Skeletal muscle cell (primary cell): Measurements from ENCODE around the gene KLKB1.

Experiments
- DNase-seq: peaks from one replicate; pipeline ENCODE4 v3.0.0-alpha.2; 2010; ENCODE audit warnings: low read depth
- H3K4me3 ChIP-seq: 2 replicates; pipeline ENCODE4 v1.5.1; 2011; ENCODE audit warnings: low read depth, mild to moderate bottlenecking, control low read depth, low read length, moderate library complexity

Gene KLKB1

DNA sequence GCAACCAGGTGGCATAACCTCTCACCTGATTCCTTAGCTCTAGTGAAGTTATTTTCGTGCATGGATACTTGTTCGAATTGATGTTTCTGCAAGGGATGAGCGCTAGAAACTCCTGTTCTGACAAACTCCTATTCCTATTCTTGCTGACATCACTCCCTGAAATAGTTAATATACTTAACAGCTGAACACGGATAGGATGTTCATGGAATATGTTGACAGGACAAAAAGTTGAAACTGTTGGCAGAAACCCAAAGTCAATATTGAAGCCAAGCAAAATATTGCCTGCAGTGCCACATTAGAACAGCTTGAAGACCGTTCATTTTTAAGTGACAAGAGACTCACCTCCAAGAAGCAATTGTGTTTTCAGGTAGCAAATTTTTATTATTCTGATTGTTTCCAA lies at the start of gene KLKB1:
KLKB1 (plus strand) TSS at position 287 of the 400 bp plus-strand sequence. CDS start 689 bp downstream, outside the sequence.
- H3K4me3 ChIP-seq: no peak within 1 kb of the TSS
- no peak for DNase-seq

DNA sequence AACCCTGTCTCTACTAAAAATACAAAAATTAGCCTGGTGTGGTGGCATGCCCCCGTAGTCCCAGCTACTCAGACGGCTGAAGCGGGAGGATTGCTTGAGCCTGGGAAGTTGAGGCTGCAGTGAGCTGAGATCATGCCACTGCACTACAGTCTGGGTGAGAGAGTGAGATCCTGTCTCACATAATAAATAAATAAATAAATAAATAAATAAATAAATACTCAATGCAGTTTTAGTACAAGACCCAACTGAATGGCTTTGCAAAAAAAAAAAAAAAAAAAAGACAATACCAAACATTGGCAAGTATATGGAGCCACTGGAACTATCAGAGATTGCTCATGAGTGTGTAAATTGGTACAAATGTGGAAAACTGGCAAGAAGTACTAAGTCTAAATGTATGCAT lies 39.2 kb upstream of the KLKB1 start:
- no peak for DNase-seq

DNA sequence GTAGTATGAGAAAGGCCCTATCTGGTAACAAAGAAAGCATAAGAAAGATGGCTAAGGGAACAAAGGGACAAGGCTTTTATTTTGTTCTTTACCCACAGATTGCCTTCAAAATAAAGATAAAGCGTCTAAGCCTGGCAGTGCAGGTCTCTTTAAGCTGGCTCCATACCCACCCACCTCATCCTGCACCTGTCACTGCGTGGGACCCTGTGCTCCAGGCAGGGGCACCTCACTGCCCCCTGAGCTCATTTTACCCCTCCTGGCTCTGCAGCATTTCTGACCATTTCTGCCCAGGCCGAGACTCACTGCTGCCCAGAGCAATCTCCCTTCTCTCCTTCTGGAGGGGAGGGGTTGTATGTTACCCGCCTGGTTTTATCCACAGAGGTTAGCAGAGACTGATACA lies 37.7 kb upstream of the KLKB1 start:
- no peak overlapping the region for H3K4me3 ChIP-seq
- DNase-seq: no peak

More for the DNA sequence above, 39.2 kb upstream of the KLKB1 start:
- H3K4me3 ChIP-seq: no peak overlapping the region

DNA sequence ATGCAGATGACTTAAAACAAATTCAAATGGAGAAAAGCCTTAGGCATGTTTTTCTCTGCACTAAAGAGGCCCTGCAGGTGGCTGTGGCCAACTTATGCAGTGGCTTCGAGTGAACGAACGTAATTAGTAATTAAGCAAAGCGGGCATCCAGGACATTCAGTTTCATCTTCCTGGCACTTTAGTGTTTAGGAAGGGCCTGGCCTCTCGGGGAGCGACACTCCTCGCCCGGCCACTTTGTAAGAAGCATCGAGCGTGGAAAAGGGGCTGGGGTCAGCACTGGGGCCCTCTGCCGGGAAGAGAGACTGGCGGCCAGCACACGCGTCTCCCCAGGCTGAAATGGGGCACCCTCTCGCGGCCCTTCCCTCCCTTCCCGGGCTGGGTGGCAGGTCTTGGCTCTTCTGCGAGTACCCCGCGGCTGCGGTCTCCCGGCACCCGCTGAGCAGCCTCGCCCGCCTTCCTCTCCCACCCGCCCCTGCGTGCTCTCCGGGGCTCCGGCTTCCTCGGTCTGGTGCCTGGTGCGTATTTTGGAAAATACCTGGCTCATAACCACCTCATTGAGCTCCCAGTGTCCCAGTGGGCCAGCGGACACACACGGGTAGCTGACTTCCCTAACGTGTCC lies 36.6 kb upstream of the KLKB1 start:
- no peak for DNase-seq

DNA sequence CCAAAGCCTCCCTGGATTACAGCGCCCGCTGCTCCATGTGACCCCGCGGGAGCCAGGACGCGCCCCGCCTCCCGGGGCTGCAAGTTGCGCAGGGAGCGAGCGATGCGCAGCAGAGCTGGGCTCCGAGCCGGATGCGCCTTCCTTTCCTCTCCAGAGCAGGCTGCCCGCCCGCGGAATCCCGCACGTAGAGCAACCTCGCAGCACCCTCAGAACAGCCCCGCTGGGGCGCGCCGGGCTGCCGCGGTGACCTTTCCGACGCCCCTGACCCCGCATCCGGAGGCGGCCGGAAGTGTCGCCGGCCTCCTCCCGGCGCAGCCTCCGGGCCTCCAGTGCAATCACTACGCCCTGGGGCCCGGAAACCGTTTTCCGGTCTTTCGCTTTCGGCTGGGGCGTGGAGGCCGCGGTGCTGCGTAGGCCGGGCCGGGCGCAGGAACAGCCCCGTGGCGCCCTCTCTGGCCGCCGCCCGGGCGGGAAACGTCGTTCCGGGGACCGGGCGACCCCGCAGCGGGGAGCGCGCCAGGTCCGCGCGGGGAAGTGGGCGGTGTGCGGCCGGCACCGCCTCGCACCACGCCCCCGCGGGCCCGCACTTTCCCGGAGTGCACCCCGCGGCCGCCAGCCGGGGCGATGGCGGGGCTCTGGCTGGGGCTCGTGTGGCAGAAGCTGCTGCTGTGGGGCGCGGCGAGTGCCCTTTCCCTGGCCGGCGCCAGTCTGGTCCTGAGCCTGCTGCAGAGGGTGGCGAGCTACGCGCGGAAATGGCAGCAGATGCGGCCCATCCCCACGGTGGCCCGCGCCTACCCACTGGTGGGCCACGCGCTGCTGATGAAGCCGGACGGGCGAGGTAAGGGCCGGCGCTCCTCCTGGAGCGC lies 35.9 kb upstream of the KLKB1 start, which contains the start of gene CYP4V2:
CYP4V2 (plus strand) TSS at position 368 of the 866 bp plus-strand sequence; CDS start at position 625, 257 bp downstream.
- H3K4me3 ChIP-seq: peak within 1 kb of the TSS; percentile 86
- DNase-seq: peak; percentile 29

More for the DNA sequence above, 36.6 kb upstream of the KLKB1 start:
- H3K4me3 ChIP-seq: peak overlapping the region; percentile 86

DNA sequence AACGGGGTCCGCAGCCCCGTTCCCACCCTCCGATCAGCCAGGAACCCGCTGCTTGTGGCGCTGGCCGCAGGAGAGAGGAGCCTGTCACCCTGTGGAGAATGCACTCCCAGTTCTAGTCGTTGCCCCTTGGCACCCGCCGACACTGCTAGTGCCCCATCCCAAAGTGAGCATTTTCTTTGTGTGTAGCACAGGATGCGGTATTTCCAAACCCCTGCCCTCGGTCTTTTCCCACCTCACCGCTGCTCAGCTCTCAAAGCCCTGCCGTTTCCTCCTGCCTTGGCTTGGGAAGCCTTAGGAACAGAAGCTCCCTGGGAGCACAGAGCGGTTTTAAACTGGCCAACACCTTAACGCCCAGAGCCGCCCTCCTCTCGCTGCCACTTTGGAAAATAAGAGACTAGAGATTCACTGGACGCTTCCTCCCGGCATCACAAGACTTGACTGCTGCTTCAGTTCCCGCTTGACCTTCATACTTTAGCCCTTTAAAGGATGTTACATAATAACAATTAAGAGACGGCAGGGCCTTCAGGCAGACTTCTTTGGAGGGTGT lies 35.2 kb upstream of the KLKB1 start:
- H3K4me3 ChIP-seq: peak overlapping the region; percentile 86
- no peak for DNase-seq

DNA sequence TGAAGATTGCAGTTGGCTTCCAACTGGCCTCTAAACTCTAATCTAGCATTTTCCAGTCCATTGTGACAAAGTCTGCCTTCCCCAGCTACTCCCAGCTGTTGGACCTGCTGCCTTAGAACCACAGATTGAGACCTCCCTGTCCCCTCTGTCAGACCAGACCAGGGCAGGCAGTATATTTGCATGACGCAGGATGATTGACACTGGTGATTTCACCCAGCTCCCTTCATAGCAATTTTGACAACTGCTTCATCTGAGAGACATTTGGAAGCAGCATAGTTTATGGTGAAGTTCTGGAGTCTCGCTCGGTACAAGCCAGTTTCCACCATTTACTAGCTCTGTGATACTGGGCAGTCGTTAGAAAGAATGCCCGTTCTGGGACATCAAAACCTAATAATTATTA lies 33.5 kb upstream of the KLKB1 start:
- no peak overlapping the region for H3K4me3 ChIP-seq
- DNase-seq: no peak

DNA sequence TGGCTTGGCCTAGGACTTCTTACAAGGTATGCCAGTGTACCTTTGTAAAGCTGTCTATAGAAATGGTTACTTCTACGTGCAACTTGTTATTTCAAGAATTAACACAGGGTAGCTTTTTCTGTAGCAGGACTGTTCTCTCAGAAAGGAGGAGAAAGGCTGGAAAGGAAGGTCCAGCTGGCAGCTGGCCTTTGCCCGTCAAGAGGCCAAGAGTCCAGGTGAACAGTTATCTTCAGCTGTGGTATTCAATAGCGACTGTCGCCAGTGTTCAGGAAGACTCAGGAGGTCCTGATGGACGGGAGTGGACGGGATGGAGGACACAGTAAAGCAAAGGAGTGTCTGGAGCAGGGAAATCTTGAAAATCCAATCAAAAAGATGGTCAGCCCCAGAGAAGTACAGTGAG lies 31.2 kb upstream of the KLKB1 start:
- no peak overlapping the region for H3K4me3 ChIP-seq
- DNase-seq: no peak

DNA sequence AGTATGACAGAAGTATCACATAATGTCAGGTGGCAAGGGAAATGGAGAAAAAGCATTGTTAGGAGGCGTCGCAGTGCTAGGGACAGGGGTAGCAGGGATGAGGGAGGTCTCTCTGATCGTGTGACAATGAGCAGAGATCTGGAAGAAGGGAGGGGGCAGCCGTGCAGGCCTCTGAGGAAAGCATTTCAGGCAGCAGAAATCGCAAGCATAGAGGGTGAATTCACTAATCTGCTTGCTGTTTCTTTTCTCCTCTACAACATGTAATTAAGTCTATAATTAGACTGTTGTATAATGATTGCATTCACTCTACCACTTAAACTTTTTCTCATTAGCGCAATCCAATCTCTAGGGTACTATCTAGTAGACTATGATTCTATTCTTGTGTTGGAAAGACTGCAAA lies 26.8 kb upstream of the KLKB1 start:
- no peak for DNase-seq

DNA sequence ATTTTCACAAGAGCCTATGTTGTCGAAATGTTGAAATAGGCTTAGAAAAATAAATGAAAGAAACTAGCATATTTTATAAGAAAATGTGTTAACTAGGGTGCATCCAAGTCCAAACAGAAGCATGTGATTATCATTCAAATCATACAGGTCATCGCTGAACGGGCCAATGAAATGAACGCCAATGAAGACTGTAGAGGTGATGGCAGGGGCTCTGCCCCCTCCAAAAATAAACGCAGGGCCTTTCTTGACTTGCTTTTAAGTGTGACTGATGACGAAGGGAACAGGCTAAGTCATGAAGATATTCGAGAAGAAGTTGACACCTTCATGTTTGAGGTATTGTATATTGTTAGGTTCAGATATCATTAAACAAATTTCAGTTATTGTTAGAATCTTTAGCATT lies 26.3 kb upstream of the KLKB1 start:
- no peak overlapping the region for H3K4me3 ChIP-seq
- DNase-seq: no peak

More for the DNA sequence above, 26.8 kb upstream of the KLKB1 start:
- no peak overlapping the region for H3K4me3 ChIP-seq

DNA sequence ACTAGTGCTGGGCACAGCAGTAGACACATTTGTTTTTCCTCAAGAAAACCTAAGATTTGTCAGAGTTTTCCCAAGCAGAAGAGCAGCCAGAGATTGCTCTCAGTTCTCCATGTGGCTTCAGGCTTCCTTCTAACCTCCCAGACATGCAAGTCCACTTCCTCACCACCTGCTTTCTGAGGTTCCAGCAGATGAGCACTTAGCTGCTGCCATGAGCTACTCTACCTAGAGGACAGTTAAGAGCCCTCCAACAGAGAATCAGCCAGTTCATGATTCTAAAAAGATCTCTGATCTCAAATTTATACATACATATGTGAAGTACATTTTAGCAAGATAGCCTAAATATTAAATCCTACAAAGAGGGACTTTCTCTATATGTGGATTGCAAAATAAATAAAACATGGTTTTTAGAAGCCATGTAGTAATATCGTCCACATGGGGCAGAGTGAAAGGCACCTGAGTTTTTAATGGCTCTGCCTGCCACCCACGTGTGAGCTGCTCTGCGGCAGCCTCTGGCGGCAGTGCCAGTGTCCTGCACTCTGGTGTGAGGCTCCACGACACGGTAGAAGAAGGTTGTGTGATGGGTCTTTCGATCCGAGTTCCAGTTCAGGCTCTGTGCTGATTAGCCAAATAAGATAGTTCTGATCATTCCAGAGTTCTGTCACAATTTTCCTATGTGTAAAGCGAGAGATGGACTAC lies 25.6 kb upstream of the KLKB1 start:
- H3K4me3 ChIP-seq: no peak overlapping the region
- DNase-seq: no peak

DNA sequence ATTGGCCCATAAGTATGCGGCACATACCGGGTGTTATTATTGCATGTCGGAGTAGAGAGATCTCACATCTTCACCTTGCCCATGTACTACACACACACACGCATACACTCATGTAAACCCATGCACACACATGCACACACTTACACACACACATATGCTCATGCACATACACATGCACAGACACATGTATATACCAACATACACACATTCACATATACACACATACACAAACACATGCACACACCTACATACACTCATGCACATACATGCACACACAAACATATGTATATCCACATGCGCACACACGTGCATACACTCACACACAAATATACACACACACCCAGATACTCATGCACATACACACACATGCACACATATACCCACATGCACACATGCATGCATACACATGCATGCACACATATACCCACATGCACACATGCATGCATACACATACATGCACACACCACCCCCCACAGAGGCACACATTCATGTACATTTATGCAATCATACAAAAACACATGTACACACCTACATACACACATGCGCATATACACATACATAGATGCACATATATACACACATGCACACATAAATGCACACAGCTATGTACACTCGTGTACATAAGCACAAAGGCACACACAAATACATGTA lies 24.7 kb upstream of the KLKB1 start:
- H3K4me3 ChIP-seq: no peak overlapping the region
- DNase-seq: no peak

DNA sequence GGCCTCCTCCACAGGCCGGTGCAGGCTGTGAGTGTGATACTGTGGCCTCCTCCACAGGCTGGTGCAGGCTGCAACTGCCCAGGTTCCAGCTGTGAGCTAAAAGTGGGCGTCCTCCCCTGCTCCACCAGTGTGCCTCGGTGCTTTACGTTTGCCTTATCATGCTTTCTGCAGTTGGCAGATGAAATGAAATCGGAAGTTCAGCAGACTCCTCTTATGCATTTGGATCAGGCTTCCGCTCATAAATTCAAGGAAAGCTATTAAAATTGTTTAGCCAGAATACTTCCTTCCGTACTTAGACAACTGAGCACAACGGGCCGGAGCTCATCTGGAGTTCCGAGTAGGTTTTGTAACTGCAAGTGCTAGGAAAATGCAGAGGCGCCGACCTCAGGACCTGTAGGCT lies 23.9 kb upstream of the KLKB1 start:
- no peak overlapping the region for H3K4me3 ChIP-seq
- no peak for DNase-seq

DNA sequence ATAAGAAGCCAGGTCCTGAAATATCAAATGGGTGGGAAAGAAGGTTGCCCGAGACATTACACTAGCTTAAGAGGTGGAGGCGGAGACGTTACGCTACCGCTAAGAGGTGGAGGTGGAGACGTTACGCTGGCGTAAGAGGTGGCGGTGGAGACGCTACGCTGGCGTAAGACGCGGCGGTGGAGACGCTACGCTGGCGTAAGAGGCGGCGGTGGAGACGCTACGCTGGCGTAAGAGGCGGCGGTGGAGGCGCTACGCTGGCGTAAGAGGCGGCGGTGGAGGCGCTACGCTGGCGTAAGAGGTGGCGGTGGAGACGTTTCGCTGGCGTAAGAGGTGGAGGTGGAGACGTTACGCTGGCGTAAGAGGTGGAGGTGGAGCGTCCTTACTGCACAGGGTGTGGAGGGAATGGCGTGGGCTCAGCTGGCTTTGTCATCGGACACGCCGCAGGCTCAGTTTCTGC lies 23.2 kb upstream of the KLKB1 start:
- DNase-seq: peak; percentile 31
- peak overlapping the region; percentile 43 for H3K4me3 ChIP-seq

DNA sequence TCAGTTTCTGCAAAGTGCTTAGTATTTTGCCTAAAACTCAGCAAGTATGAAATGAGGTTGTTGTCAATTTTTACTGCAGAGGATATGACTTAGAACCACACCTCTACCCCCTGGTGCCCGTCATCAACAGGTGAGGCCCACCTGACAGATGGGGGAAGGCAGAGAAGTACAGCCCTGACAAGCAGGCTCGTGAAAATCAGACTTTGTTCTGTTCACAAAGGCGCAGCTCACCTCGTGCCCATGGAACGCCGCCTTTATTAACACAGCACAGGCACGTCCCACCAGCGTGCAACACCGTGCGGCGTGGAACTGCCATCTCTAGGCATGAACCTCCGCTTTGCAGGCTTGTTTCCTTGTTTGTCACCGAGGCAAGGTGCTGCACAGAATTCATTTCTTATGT lies 22.6 kb upstream of the KLKB1 start:
- DNase-seq: no peak

DNA sequence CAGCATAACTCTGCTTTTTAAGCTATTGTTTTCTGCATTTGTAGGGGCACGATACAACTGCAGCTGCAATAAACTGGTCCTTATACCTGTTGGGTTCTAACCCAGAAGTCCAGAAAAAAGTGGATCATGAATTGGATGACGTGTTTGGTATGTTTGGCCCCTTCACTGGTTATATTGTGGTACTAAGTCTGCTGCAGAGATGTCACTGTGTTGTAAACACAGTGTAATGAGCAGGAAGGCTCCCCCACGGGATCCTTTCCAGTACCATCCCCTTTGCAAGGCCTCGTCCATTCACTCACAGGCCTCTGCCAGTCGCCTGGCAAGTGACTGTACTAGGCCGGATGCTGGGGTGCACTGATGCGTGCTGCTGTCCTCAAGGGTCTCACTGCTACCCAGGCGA lies 22.2 kb upstream of the KLKB1 start:
- no peak overlapping the region for H3K4me3 ChIP-seq
- no peak for DNase-seq

More for the DNA sequence above, 22.6 kb upstream of the KLKB1 start:
- peak overlapping the region; percentile 43 for H3K4me3 ChIP-seq

DNA sequence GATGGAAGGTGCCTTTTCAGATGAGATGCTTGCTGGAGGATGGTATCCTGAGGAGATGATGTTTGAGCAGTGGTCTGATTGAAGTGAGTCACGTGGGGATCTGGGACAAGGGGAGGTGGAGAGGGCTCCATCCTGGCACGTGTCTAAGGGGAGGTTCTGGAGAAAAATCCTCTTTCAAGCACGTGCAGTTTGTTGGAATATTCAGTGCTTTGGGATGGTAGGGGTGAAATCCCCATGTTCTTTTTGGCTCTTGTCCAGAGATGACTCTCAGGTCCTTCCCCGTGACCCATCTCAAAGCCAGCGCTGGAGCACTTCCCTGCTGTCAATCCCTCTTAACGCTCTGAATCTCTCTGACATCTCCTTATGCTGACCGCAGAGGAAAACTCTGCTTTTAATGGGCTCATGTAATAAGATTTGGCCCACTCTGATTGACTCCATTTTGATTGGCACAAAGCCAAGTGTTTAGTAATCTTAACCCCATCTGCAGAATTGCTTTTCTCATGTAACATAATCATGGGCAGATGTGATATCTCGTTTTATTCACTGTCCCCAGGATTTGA lies 10.8 kb upstream of the KLKB1 start:
- no peak overlapping the region for H3K4me3 ChIP-seq
- no peak for DNase-seq

DNA sequence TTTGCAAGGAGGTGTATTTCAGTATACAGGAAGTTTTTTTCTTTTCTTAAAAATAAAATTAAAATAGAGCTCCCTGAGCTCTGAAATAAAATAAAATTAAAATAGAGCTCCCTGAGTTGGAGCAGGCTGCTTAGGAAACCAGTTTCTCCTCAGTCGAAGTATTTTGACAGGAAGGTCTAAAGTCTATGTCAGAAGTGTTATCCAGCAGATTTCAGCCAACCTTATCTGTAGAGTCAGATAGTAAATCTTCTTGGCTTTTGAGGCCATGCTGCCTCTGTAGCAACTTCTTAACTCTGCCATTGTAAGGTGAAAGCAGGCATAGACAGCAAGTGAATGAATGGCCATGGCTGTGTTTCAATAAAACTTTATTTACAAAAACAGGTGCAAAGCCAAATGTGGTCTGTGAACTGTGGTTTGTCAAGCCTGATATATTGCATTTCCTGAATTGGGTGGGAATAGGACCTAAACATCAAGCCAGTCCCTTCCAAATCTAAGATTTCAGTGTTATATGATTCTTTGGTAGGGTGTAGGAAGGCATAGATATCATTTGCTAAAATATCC lies 9.5 kb upstream of the KLKB1 start:
- no peak overlapping the region for H3K4me3 ChIP-seq

DNA sequence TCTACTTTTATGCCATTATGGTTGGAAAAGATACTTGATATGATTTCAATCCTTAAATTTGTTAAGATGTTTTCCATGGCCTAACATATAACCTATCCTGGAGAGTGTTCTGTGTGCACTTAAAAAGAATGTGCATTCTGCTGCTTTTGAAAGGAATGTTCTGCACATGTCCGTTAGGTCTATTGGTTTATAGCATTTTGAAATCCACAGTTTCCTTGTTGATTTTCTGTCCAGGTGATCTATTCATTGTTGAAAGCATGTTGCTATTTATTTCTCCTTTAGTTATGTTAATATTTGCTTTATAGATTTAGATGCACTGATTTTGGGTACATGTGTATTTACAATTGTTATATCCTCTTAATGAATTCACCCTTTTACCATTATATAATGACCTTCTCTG lies 5.7 kb upstream of the KLKB1 start:
- no peak for DNase-seq
- H3K4me3 ChIP-seq: no peak overlapping the region

More for the DNA sequence above, 9.5 kb upstream of the KLKB1 start:
- DNase-seq: no peak
